Heart left ventricle (tissue), 16 donors: Measurements from ENCODE around the gene VWA1. TPM values are rescaled to one million over a fixed set of nuclear protein-coding genes. Genes with fewer than 3 reads are reported as not detected.

ENCODE experiments used
- ATAC-seq, 4 donors: fragments of 200-7000 bp; cut with Tn5 transposase; one replicate each; pipeline ENCODE4 v1.9.1; 2020 to 2022; ENCODE audit warnings: moderate library complexity in 4 of 4, mild to moderate bottlenecking in 3 of 4, moderate number of reproducible peaks in 1 of 4
- DNase-seq, 5 donors: peaks; one replicate each; pipeline ENCODE4 v3.0.0-alpha.2; 2020
- H3K27ac ChIP-seq, 12 donors: fragments of 200-600 bp; sonication (generic) in 4 of 12; one replicate each; pipeline versions ENCODE4 v1.5.0 to v1.8.0; 2016 to 2022; ENCODE audit warnings: mild to moderate bottlenecking in 2 of 12
- H3K27me3 ChIP-seq, 9 donors: fragments of 200-600 bp; sonication (generic) in 2 of 9; one replicate each; pipeline versions ENCODE4 v1.5.1 to v1.8.0; 2016 to 2022; ENCODE audit warnings: mild to moderate bottlenecking in 3 of 9
- H3K36me3 ChIP-seq, 9 donors: fragments of 200-600 bp; sonication (generic) in 2 of 9; one replicate each; pipeline versions ENCODE4 v1.5.0 to v1.8.0; 2018 to 2022; ENCODE audit warnings: mild to moderate bottlenecking in 2 of 9
- H3K4me1 ChIP-seq, 12 donors: fragments of 200-600 bp; sonication (generic) in 4 of 12; one replicate each; pipeline versions ENCODE4 v1.5.0 to v1.8.0; 2016 to 2022; ENCODE audit warnings: mild to moderate bottlenecking in 3 of 12
- H3K4me3 ChIP-seq, 12 donors: fragments of 200-600 bp; sonication (generic) in 4 of 12; one replicate each; pipeline versions ENCODE4 v1.5.0 to v1.8.0; 2017 to 2022; ENCODE audit warnings: mild to moderate bottlenecking in 9 of 12, moderate library complexity in 4 of 12
- H3K9me3 ChIP-seq, 12 donors: fragments of 200-600 bp; sonication (generic) in 4 of 12; one replicate each; pipeline versions ENCODE4 v1.5.0 to v1.8.0; 2016 to 2022; ENCODE audit warnings: mild to moderate bottlenecking in 1 of 12
- CTCF ChIP-seq, 12 donors: fragments of 200-600 bp; sonication (generic) in 4 of 12; IDR thresholded peaks; one replicate each; pipeline versions ENCODE4 v1.5.0 to v1.8.0; 2018 to 2022; ENCODE audit warnings: antibody characterized with exemption in 12 of 12, mild to moderate bottlenecking in 5 of 12
- POLR2A ChIP-seq, 2 donors: fragments of 450-650 bp; IDR thresholded peaks; one replicate each; pipeline ENCODE4 v1.6.1; 2017; ENCODE audit warnings: antibody characterized with exemption in 2 of 2, mild to moderate bottlenecking in 2 of 2, moderate library complexity in 2 of 2
- WGBS, 4 donors: extraction: QIAGEN DNeasy Blood & Tissue Kit in 2 of 4; methylation state at CpG; one replicate each; pipeline versions ENCODE4 v1.1.5 to v1.1.7; 2013 to 2018; 5-methylcytosine and 5-hydroxymethylcytosine counted together
- intact Hi-C, 10 donors: fragments of 100-400 bp; cut with DNase I; formaldehyde crosslinking; loops; one replicate each; pipeline versions ENCODE4 v1.11.1 to v1.14.2; 2022
- polyA plus RNA-seq, 2 donors: library from polyadenylated mRNA; stranded (reverse); fragments of 200-250 nt; gene quantifications; one replicate each; pipeline ENCODE4 v1.2.3, GENCODE V29; 2013
- total RNA-seq, 9 donors: library from RNA; depleted of rRNA in 2 of 9; stranded (reverse); fragments of >200 nt in 2 of 9; fragmentation: NEBNext Ultra II Directional in 3 of 9; extraction: Animal tissue kit (Norgen Biotek cat#: 25700) in 3 of 9; gene quantifications; one replicate each; pipeline versions ENCODE4 v1.1.0 to v1.2.4, GENCODE V29; 2016 to 2023
- donor health status: ischemic (EF 13 %, LVEDD 7.1; RV severe dilation, severe dysfunction).
- donor health status: healthy with polysubstance abuse.
- donor health status: DM: no; HTN: yes; CAD: no.
- donor health status: DM: no; HTN: no; CAD: no.
- donor health status: ischemic (EF 25% LVEDD 6.9; RV normal size, moderate dysfunction).
- donor health status: ischemic (EF 25% LVEDD 5.7; RV mildly dilated, moderate dysfunction).
- donor health status: healthy.
- donor health status: DM: yes; HTN: yes; CAD: no.
- donor health status: ischemic (EF 35%, LVEDD 5.7; RV mildly dilated, moderate dysfunction).
- donor health status: nonischemic (EF 11% LVEDD 7.7; RV severe dilation, severe dysfunction).
- donor health status: DM: yes; HTN: yes; CAD: no.
- donor health status: PGD.
- donor health status: ischemic (EF 29% LVEDD 5.4; RV normal size, mild dysfunction).
- donor health status: nonischemic (EF 23%, LVEDD 6.1; RV moderate dilation, normal function).

Gene VWA1
- total and polyA plus RNA-seq, 11 donors, result 7.0 to 49.5 (median 14.8) TPM

- TF ChIP-seq CTCF (IDR thresholded peaks at IDR 0.05) (no peak), POLR2A (IDR thresholded peaks at IDR 0.05) (no peak)
- Histone ChIP-seq H3K27me3 (no peaks in the 10 kb centered on the region), H3K4me3 (no peak overlapping the region), H3K9me3 (no peaks in the 10 kb centered on the region), H3K4me1 (peaks cover 0 to 40% (median 24%) of the 10 kb centered on the region in 12 donors), H3K36me3 (peaks cover 2 to 98% (median 95%) of the 10 kb centered on the region in 9 donors), H3K27ac (no peak overlapping the region)
- DNase-seq (no peak), ATAC-seq (no peak)
- intact Hi-C loops, result no loop called here
- WGBS, 4 donors, result 88 to 98% (median 92%) methylated on average over 7 to 11 of the region's 11 CpGs
These were observed 42.1 kb upstream of the VWA1 start for GRCh38 chr1:1393428-1393827.

GRCh38 chr1:1394116-1394515 lies 41.4 kb upstream of the VWA1 start:
- Histone ChIP-seq H3K4me3 (no peak overlapping the region), H3K4me1 (peaks cover 0 to 41% (median 24%) of the 10 kb centered on the region in 12 donors), H3K9me3 (no peaks in the 10 kb centered on the region), H3K27me3 (no peaks in the 10 kb centered on the region), H3K27ac (peak overlapping the region in 4 of 12 donors; percentile 34 to 72 (median 62)), H3K36me3 (peaks cover 2 to 92% (median 88%) of the 10 kb centered on the region in 9 donors)
- no peak for ATAC-seq
- intact Hi-C loops, result no loop called here
- TF ChIP-seq POLR2A (IDR thresholded peaks at IDR 0.05) (no peak), CTCF (IDR thresholded peaks at IDR 0.05) (no peak)
- WGBS, 4 donors, result 94 to 97% (median 96%) methylated on average over 7 of the region's 7 CpGs
- DNase-seq, result no peak

GRCh38 chr1:1395166-1395565 lies 40.3 kb upstream of the VWA1 start:
- H3K4me3 ChIP-seq, result no peak overlapping the region
- TF ChIP-seq CTCF (IDR thresholded peaks at IDR 0.05) (no peak), POLR2A (IDR thresholded peaks at IDR 0.05) (no peak)
- H3K27ac ChIP-seq, result peak overlapping the region in 8 of 12 donors; percentile 34 to 72 (median 60)
- no peaks in the 10 kb centered on the region for H3K9me3 ChIP-seq
- H3K27me3 ChIP-seq, result no peaks in the 10 kb centered on the region
- intact Hi-C loops, result no loop called here
- peaks cover under 1 to 46% (median 28%) of the 10 kb centered on the region in 12 donors for H3K4me1 ChIP-seq
- DNase-seq (no peak), ATAC-seq (no peak)
- H3K36me3 ChIP-seq, result peaks cover 0 to 81% (median 78%) of the 10 kb centered on the region in 9 donors
- WGBS, 4 donors, result 69 to 76% (median 72%) methylated on average over 11 of the region's 11 CpGs

- intact Hi-C loops, result no loop called here
- Histone ChIP-seq H3K4me1 (peaks cover 5 to 54% (median 37%) of the 10 kb centered on the region in 12 donors), H3K4me3 (peak overlapping the region; percentile 76 to 100 (median 98)), H3K27ac (peak overlapping the region in 8 of 12 donors; percentile 82 to 97 (median 94)), H3K27me3 (no peaks in the 10 kb centered on the region), H3K9me3 (no peaks in the 10 kb centered on the region), H3K36me3 (peaks cover 0 to 81% (median 75%) of the 10 kb centered on the region in 9 donors)
- WGBS, 4 donors, result 47 to 58% (median 53%) methylated on average over 18 to 19 of the region's 19 CpGs
- TF ChIP-seq POLR2A (IDR thresholded peaks at IDR 0.05) (no peak), CTCF (IDR thresholded peaks at IDR 0.05) (no peak)
- ATAC-seq (no peak), DNase-seq (no peak)
These were observed 37.5 kb upstream of the VWA1 start for GRCh38 chr1:1397839-1398523.
